IMR-90 (cell line): ENCODE measurements around the gene ECM1. TPM values are rescaled to one million over a fixed set of nuclear protein-coding genes. Genes with fewer than 3 reads are reported as not detected.
A peak's percentile ranks its signal among the peaks of the same experiment; 100 is the strongest.

Experiments
- ATAC-seq: fragments of 200-7000 bp; cut with Tn5 transposase; 2 replicates; pipeline ENCODE4 v1.9.1; 2020; ENCODE audit warnings: low read depth, mild to moderate bottlenecking, moderate library complexity
- BruUV-seq: library from RNA; stranded (reverse); fragments of 400-500 nt; replicated peaks from 2 replicates; lab custom pipeline; 2021; lab: Mats Ljungman, UMichigan
- CTCF ChIA-PET: fragments of 300-600 bp; formaldehyde crosslinking; extraction: SDS; loops from one replicate; lab custom pipeline; 2021; ENCODE audit warnings: antibody characterized with exemption; lab: Yijun Ruan, JAX
- POLR2A ChIA-PET: fragments of 300-600 bp; sonication (Branson Sonifier 250); formaldehyde crosslinking; loops from one replicate; lab custom pipeline; 2022; ENCODE audit warnings: antibody characterized with exemption; ENCODE audit not compliant: unreplicated experiment; lab: Charles Lee
- DNase-seq: peaks from one replicate; pipeline ENCODE4 v3.0.0; 2013
- H2AFZ ChIP-seq: replicated peaks from 2 replicates; pipeline ENCODE3; 2013; ENCODE audit warnings: low read length, mild to moderate bottlenecking; ENCODE audit not compliant: poor library complexity
- H2AK5ac ChIP-seq: 2 replicates; pipeline ENCODE4 v1.6.1; 2013; ENCODE audit warnings: low read depth, low read length, inconsistent platforms
- H2AK9ac ChIP-seq: replicated peaks from 2 replicates; pipeline ENCODE3; 2013; ENCODE audit warnings: mild to moderate bottlenecking, low read depth, low read length, moderate library complexity; ENCODE audit not compliant: poor library complexity
- H2BK120ac ChIP-seq: 2 replicates; pipeline ENCODE4 v1.6.1; 2013; ENCODE audit warnings: low read depth, low read length, inconsistent platforms
- H2BK15ac ChIP-seq: 3 replicates; pipeline ENCODE4 v1.6.1; 2013; ENCODE audit warnings: low read depth, low read length, inconsistent platforms
- H2BK20ac ChIP-seq: 2 replicates; pipeline ENCODE4 v1.6.1; 2013; ENCODE audit warnings: low read depth, mild to moderate bottlenecking, inconsistent platforms, low read length, moderate library complexity
- H2BK5ac ChIP-seq: 2 replicates; pipeline ENCODE4 v1.6.1; 2013; ENCODE audit warnings: mild to moderate bottlenecking, low read depth, low read length, inconsistent platforms; ENCODE audit not compliant: poor library complexity, severe bottlenecking
- H3K14ac ChIP-seq: replicated peaks from 2 replicates; pipeline ENCODE4 v1.6.1; 2013; ENCODE audit warnings: low read depth, low read length, inconsistent platforms
- H3K18ac ChIP-seq: 2 replicates; pipeline ENCODE4 v1.6.1; 2013; ENCODE audit warnings: low read depth, low read length, control low read depth
- H3K23ac ChIP-seq: 2 replicates; pipeline ENCODE4 v1.6.1; 2013; ENCODE audit warnings: low read depth, low read length, inconsistent platforms
- H3K27ac ChIP-seq: 2 replicates; pipeline ENCODE4 v1.5.1; 2013; ENCODE audit warnings: mild to moderate bottlenecking, control low read depth, low read length; ENCODE audit not compliant: insufficient read depth
- H3K27me3 ChIP-seq: 2 replicates; pipeline ENCODE4 v1.6.1; 2013; ENCODE audit warnings: low read length; ENCODE audit not compliant: control insufficient read depth, insufficient read depth
- H3K36me3 ChIP-seq: 2 replicates; pipeline ENCODE4 v1.6.1; 2013; ENCODE audit warnings: low read length, mixed read lengths; ENCODE audit not compliant: control insufficient read depth, insufficient read depth
- H3K4ac ChIP-seq: 2 replicates; pipeline ENCODE4 v1.6.1; 2013; ENCODE audit warnings: low read depth, low read length, inconsistent platforms
- H3K4me1 ChIP-seq: 2 replicates; pipeline ENCODE4 v1.6.1; 2013; ENCODE audit warnings: low read length, mixed read lengths; ENCODE audit not compliant: control insufficient read depth, insufficient read depth
- H3K4me2 ChIP-seq: 2 replicates; pipeline ENCODE4 v1.6.1; 2013; ENCODE audit warnings: low read depth, mild to moderate bottlenecking, control low read depth, low read length, moderate library complexity
- H3K4me3 ChIP-seq: 2 replicates; pipeline ENCODE4 v1.5.1; 2013; ENCODE audit warnings: low read depth, mild to moderate bottlenecking, control low read depth, low read length, moderate library complexity; ENCODE audit not compliant: insufficient read depth
- H3K56ac ChIP-seq: 2 replicates; pipeline ENCODE4 v1.6.1; 2013; ENCODE audit warnings: low read length, inconsistent platforms; ENCODE audit not compliant: insufficient read depth; ENCODE audit errors: extremely low read depth
- H3K79me1 ChIP-seq, 2 experiments: 2 replicates each; pipeline ENCODE4 v1.6.1; 2013; ENCODE audit warnings: low read length in 2 of 2, inconsistent platforms in 1 of 2, low read depth in 1 of 2
- H3K9ac ChIP-seq: 2 replicates; pipeline ENCODE4 v1.6.1; 2013; ENCODE audit warnings: low read depth, low read length, control low read depth
- H3K9me1 ChIP-seq: 2 replicates; pipeline ENCODE4 v1.6.1; 2013; ENCODE audit warnings: low read length, inconsistent platforms; ENCODE audit not compliant: insufficient read depth
- H3K9me3 ChIP-seq: 2 replicates; pipeline ENCODE4 v1.6.1; 2013; ENCODE audit warnings: low read length; ENCODE audit not compliant: control insufficient read depth, insufficient read depth
- H4K20me1 ChIP-seq: 2 replicates; pipeline ENCODE4 v1.6.1; 2013; ENCODE audit warnings: low read length, inconsistent platforms; ENCODE audit not compliant: insufficient read depth
- H4K5ac ChIP-seq: 2 replicates; pipeline ENCODE4 v1.6.1; 2013; ENCODE audit warnings: mild to moderate bottlenecking, low read depth, low read length, control low read depth
- H4K8ac ChIP-seq, 2 experiments: 2 replicates each; pipeline ENCODE4 v1.6.1; 2013; ENCODE audit warnings: low read depth in 2 of 2, low read length in 2 of 2, control low read depth in 1 of 2, inconsistent platforms in 1 of 2
- H4K91ac ChIP-seq: 2 replicates; pipeline ENCODE4 v1.6.1; 2013; ENCODE audit warnings: low read depth, low read length, inconsistent platforms; ENCODE audit not compliant: insufficient read depth
- BHLHE40 ChIP-seq: fragments of 150-350 bp; IDR thresholded peaks from 2 replicates; pipeline ENCODE4 v1.6.1; 2016; ENCODE audit warnings: mild to moderate bottlenecking, low read depth, low read length
- CEBPB ChIP-seq: IDR thresholded peaks from 2 replicates; pipeline ENCODE4 v1.6.1; 2012; ENCODE audit warnings: low read depth, low read length, improper control_type of control experiment
- CHD1 ChIP-seq: IDR thresholded peaks from 2 replicates; pipeline ENCODE4 v1.6.1; 2012; ENCODE audit warnings: low read depth, low read length, improper control_type of control experiment
- CTCF ChIP-seq: conservative IDR thresholded peaks from 2 replicates; pipeline ENCODE4 v1.5.1; 2012; ENCODE audit warnings: mild to moderate bottlenecking, low read depth, low read length, improper control_type of control experiment
- ELK1 ChIP-seq: fragments of 150-350 bp; IDR thresholded peaks from 2 replicates; pipeline ENCODE4 v1.6.1; 2016; ENCODE audit warnings: low read depth, mild to moderate bottlenecking, low read length, moderate library complexity, borderline replicate concordance
- FOS ChIP-seq: fragments of 150-350 bp; IDR thresholded peaks from 2 replicates; pipeline ENCODE4 v1.6.1; 2016; ENCODE audit warnings: low read depth, low read length
- MAFK ChIP-seq: IDR thresholded peaks from 2 replicates; pipeline ENCODE4 v1.6.1; 2012; ENCODE audit warnings: low read depth, low read length, improper control_type of control experiment
- MAZ ChIP-seq: IDR thresholded peaks from 2 replicates; pipeline ENCODE4 v1.6.1; 2012; ENCODE audit warnings: low read depth, mild to moderate bottlenecking, low read length, improper control_type of control experiment, moderate library complexity, borderline replicate concordance
- MXI1 ChIP-seq: IDR thresholded peaks from 2 replicates; pipeline ENCODE4 v1.6.1; 2012; ENCODE audit warnings: low read depth, mild to moderate bottlenecking, low read length, moderate library complexity, borderline replicate concordance
- NFE2L2 ChIP-seq: fragments of 150-350 bp; IDR thresholded peaks from 2 replicates; pipeline ENCODE4 v1.6.1; 2016; ENCODE audit warnings: low read depth, mild to moderate bottlenecking, low read length
- POLR2A ChIP-seq: IDR thresholded peaks from 2 replicates; pipeline ENCODE4 v1.6.1; 2012; ENCODE audit warnings: mild to moderate bottlenecking, low read depth, low read length
- RAD21 ChIP-seq: IDR thresholded peaks from 2 replicates; pipeline ENCODE4 v1.6.1; 2012; ENCODE audit warnings: low read length, improper control_type of control experiment
- RCOR1 ChIP-seq: IDR thresholded peaks from 2 replicates; pipeline ENCODE4 v1.6.1; 2012; ENCODE audit warnings: mild to moderate bottlenecking, low read length, improper control_type of control experiment; ENCODE audit not compliant: insufficient replicate concordance
- RFX5 ChIP-seq: IDR thresholded peaks from 2 replicates; pipeline ENCODE4 v1.8.0; 2012; ENCODE audit warnings: low read depth, mild to moderate bottlenecking, low read length, moderate library complexity
- SMC3 ChIP-seq: fragments of 150-350 bp; IDR thresholded peaks from 2 replicates; pipeline ENCODE4 v1.6.1; 2016; ENCODE audit warnings: low read depth, mild to moderate bottlenecking, antibody characterized with exemption, low read length, moderate library complexity
- WGBS, 2 experiments: methylation state at CpG; one replicate each; pipeline versions ENCODE4 v1.1.5 to v1.1.7; 2013; ENCODE audit warnings: missing lambda C conversion rate in 2 of 2; ENCODE audit not compliant: insufficient read length in 1 of 2; ENCODE audit errors: extremely low coverage in 2 of 2; 5-methylcytosine and 5-hydroxymethylcytosine counted together
- dilution Hi-C: fragments of 300-500 bp; cut with HindIII; formaldehyde crosslinking; loops from one replicate; pipeline ENCODE4 v1.14.3; 2018; ENCODE audit warnings: low sequenced_read_pairs; ENCODE audit not compliant: unreplicated experiment
- in situ Hi-C: fragments of 300-500 bp; cut with MboI; formaldehyde crosslinking; loops from 3 replicates; pipeline ENCODE4 v1.14.3; 2019; ENCODE audit warnings: low sequenced_read_pairs, inconsistent platforms, mixed read lengths
- intact Hi-C: fragments of 100-400 bp; cut with micrococcal nuclease; formaldehyde crosslinking; loops from 2 replicates; pipeline ENCODE4 v1.10.0; 2022
- polyA plus RNA-seq, 3 experiments: library from polyadenylated mRNA; depleted of rRNA; stranded (reverse); fragments of >200 nt; gene quantifications; 2 replicates each; pipeline ENCODE4 v1.2.3, GENCODE V29; 2012; ENCODE audit warnings: low replicate concordance in 1 of 3
- total RNA-seq: library from RNA; depleted of rRNA; stranded (reverse); fragments of >200 nt; gene quantifications from 2 replicates; pipeline ENCODE4 v1.2.3, GENCODE V29; 2012
- TF ChIP-seq, protein P1 (sequence below): fragments of 150-350 bp; IDR thresholded peaks from 2 replicates; pipeline ENCODE4 v1.6.1; 2017; ENCODE audit warnings: mild to moderate bottlenecking, antibody characterized with exemption, low read length, low read depth

Gene ECM1
- total and polyA plus RNA-seq, 2 of the 4 experiments (the other 2 are of a cell fraction): 20.1 to 230 TPM

- ATAC-seq (no peak), DNase-seq (no peak)
- Histone ChIP-seq H3K9me3 (no peaks in the 10 kb centered on the region), H4K8ac (peak overlapping the region; percentile 14 to 73; a peak in 2 of 4 replicates), H3K18ac (peak overlapping the region; percentile 10; the same call in 1 of the 2 replicates), H4K20me1 (no peaks in the 10 kb centered on the region; the same call in none of the 2 replicates), H3K9ac (no peak overlapping the region), H3K4me3 (no peak overlapping the region), H3K27me3 (no peaks in the 10 kb centered on the region), H2BK20ac (peak overlapping the region; percentile 69; the same call in 1 of the 2 replicates), H3K27ac (peak overlapping the region; percentile 47), H3K4me2 (no peak overlapping the region), H2BK5ac (peak overlapping the region; percentile 37), H3K56ac (no peak overlapping the region), H3K36me3 (peaks cover 5% of the 10 kb centered on the region), H3K14ac (peak overlapping the region; percentile 65; the same call in 1 of the 2 replicates), H4K91ac (peak overlapping the region; percentile 67), H2BK15ac (peak overlapping the region; percentile 71; the same call in 2 of the 3 replicates), H3K9me1 (peaks cover 10% of the 10 kb centered on the region), H2AK9ac (peak overlapping the region; percentile 45), H3K4me1 (peaks cover 26% of the 10 kb centered on the region), H2BK120ac (peak overlapping the region; percentile 26), H4K5ac (peak overlapping the region; percentile 19; the same call in 1 of the 2 replicates), H2AK5ac (peak overlapping the region; percentile 96), H3K79me1 (peaks cover 3 to 50% of the 10 kb centered on the region in 2 experiments; a peak in 3 of 4 replicates), H2AFZ (peak overlapping the region; percentile 63), H3K23ac (peak overlapping the region; percentile 60; the same call in 1 of the 2 replicates), H3K4ac (peak overlapping the region; percentile 86)
- ChIA-PET CTCF (interaction anchor here (1.0 kb wide), 1 partner anchor 9 kb away, joined by 3 read pairs; no protein-coding TSS in a partner anchor), POLR2A (interaction anchor here (0.5 to 0.6 kb wide), 2 partner anchors 28 to 42 kb away, joined by 3 to 4 read pairs; partner anchors contain the start of gene MCL1)
- TF ChIP-seq CTCF (no peak), FOS (no peak), CHD1 (no peak), NFE2L2 (no peak), ELK1 (no peak), RAD21 (no peak), MAFK (no peak), POLR2A (no peak), MXI1 (no peak), SMC3 (no peak), CEBPB (no peak), RCOR1 (no peak), MAZ (no peak), BHLHE40 (no peak), RFX5 (no peak)
- TF ChIP-seq, protein P1, sequence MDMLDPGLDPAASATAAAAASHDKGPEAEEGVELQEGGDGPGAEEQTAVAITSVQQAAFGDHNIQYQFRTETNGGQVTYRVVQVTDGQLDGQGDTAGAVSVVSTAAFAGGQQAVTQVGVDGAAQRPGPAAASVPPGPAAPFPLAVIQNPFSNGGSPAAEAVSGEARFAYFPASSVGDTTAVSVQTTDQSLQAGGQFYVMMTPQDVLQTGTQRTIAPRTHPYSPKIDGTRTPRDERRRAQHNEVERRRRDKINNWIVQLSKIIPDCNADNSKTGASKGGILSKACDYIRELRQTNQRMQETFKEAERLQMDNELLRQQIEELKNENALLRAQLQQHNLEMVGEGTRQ: no peak
- intact Hi-C loops: no loop called here
- in situ Hi-C loops: loop anchor here (10.0 kb wide), 1 partner anchor 287 kb away; the partner anchor contains the start of gene APH1A
- BruUV-seq: no TSS peak
- dilution Hi-C loops: no loop called here
- WGBS, 2 experiments: 40% methylated on average over 1 of the region's 1 CpG; no CpG with 5 or more reads in 1 of the 2 experiments
Measured at GRCh38 chr1:150551784-150552127, 43.8 kb downstream of the ECM1 start.
